ENCODE measurements around the gene MEAF6.
"Not testable (repeated sequence)": the region's sequence is repeated elsewhere in the genome, so short reads cannot be mapped to it uniquely, and the experiment has no call there.

Gene MEAF6

DNA sequence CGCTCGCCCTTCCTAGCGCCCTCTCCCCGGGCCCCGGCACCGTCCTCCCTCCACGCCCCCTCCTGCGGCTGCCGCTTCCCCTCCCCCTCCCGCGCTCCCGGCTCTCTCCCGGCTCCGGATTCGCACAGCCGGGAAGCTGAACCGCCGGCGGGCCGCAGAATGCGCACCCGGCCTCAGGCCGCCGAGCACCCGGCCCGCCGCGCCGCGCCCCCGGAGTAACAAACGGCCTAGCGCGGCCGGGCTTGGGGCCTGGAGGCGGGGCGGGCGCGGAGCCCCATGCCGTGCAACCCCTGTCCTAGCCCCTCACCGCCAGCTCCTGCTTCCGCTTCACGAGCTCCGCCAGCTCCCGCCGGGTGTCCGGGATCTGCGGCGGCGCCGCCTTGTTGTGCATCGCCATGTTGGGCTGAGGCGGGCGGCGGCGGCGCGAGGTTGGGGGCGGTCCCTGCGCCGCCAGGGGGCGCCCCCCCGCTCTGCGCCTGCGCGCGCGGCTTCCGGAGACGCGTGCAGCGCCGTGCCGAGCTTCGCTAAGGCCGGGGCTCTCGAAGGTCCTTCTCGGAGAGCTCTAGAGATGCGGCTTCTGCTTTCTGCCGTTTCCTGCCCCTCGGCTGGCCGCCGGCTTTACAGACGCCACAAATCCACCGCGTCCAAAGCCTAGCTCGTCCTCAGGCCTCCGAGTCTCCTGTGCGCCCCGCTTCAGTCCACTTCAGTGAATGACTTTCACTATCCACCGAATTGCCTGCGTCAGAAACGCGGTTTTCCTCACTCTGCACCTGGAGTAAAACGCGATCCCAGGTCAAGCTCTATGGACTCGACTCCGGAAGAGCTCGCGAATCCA is at the start of gene MEAF6:
Gene MEAF6 (minus strand): TSS at position 417 of the 835 bp plus-strand sequence. CDS start 20 bp downstream, at position 397.
- DNase-seq: peak; percentile 82

DNA sequence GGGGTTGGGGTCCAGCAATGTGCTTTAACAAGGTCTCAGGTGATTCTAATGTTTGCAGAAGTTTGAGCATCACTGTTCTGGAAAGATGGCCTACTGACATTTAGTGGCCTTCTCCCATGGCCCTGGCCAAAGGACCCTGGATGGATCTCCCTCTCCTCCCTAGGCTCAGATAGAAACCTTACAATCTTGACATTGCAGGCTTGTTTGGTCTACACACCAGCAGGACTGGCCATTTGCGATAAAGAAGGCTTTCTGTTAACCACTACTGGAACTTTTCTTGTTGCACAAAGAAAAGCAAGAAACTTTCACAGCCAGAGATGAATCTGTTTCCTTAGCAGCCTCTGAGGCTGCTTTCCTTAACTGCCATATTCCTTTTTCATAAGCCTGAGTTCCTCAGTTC is 48.4 kb upstream of the MEAF6 start:
- no peak for DNase-seq

DNA sequence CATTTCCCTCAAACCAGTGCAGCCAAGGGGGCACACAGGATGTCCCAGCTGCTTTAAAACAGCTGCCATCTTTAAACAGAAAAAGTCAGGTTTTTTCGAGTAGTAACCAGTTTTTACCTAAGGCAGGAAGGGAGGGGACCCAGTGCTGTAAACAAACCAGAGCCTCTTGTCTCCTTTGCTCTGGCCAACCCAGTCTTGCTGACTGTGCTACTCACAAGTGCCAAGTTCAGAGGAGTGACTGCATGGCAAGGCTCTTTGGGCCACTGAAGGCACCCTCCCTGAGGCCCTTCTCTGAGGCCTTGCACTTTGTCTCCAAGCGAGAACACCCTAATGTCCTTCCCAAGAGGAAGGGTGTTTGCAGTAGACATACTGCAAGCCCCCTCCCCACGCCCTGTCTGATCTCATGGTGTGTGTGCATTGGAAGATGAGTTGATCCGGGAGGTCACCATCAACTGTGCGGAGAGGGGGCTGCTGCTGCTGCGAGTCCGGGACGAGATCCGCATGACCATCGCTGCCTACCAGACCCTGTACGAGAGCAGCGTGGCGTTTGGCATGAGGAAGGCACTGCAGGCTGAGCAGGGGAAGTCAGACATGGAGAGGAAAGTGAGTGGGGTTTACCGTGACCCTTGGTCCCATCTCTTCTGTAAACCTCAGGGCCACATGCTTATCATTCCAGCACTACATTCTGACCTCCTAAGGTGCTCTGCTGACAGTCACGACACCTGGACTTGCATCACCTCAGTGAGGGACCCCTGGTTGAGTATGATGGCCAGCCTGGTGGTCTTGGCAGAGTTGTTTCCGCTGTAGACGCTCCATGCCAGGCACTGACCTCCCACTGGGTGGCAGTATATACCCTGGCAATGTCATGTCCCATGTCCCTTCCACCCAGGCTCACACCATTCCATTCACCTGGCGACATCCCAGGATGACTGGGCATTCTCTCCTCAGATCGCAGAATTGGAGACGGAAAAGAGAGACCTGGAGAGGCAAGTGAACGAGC is 46.9 kb upstream of the MEAF6 start:
- DNase-seq: no peak

DNA sequence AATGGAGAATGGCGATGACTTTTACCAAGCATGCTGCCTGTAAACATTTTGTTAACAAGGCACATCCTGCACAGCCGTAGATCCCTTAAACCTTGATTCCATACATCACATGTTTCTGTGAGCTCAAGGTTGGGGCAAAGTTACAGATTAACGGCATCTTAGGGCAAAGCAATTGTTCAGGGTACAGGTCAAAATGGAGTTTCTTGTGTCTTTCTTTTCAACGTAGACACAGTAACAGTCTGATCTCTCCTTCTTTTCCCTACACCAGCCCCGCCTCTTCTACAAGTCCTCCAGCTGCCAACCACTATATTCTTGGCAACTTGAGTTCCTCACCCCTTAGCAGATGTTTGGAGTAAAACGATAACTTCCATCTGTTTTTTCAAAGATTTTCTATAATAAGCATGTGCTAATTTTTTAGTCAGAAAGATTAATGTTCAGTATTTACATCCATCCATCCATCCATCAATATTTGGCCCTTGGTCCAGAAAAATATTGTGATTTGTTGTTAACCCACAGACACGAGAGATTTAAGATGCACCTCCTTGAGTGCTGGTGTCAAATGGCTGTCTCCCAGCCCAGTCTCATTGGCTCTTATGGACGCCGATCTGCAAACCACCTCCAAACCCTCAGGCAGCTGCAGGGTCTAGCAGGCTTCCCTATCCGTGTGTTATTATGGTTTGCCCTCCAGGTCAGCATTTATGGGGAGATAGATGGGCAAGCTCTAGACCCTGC is 46.0 kb upstream of the MEAF6 start:
- DNase-seq: no peak

DNA sequence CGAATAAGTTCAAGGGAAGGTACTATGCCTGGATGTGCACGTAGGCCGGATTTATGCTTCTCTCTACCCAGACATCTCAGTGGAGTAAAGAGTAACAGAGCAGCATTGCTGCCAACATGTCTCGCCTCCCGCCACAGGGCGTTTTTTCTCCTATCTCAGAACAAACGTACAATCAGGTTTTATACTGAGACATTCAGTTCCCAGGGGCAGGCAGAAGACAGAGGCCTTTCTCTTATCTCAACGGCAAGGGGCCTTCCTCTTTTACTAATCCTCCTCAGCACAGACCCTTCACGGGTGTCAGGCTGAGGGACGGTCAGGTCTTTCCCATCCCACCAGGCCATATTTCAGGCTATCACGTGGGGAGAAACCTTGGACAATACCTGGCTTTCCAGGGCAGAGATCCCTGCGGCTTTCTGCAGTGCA is 45.4 kb upstream of the MEAF6 start:
- DNase-seq: not testable (repeated sequence)

DNA sequence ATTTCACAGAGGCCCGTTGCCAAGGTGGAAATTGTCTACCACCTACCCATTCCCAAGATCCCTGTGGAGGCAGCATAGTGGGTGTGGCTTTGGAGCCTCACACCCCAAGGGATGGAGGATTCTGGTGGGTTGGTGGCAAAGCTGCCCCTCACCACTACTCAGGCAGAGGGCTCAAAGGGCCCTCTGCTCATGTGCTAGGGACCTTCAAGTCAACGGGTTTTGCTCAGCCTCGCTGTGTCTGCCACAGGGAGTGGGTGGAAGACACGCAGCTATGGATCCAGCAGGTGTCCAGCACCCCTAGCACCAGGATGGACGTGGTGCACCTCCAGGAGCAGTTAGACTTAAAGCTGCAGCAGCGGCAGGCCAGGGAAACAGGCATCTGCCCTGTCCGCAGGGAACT is 44.5 kb upstream of the MEAF6 start:
- DNase-seq: no peak

DNA sequence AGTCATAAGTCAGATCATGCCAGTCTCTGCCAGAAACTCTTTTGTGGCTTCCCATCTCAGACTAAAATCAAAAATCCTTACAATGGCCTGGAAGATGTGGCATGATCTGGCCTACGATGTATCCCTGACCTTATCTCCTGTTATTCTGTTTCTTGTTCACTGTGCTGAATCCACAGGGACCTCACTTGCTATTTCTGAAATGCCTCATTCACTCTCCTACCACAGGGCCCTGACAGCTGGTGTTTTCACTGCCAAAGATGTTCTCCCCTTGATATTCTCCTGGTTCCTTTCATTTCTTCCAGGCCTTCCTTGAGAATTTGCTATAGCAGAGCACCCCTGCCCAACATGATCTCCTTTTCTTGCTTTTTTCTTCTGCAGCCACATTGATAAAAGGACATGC is 43.8 kb upstream of the MEAF6 start:
- no peak for DNase-seq

DNA sequence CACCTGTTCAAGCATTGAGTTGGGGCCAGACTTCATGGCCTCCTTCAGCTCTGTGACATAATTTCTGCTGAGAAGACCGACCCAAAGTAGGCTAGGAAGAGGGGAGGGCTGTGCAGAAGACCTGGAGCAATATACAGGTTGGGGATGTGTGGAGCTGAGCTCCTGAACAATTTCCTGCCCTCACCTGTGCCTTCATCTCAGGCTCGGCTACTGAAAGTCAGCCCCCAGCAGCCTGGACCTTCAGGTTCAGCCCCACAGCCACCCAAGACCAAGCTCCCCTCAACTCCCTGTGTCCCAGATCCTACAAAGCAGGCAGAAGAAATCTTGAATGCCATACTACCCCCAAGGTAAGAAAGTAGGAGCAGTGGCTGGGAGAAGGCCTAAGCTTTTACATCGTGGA is 42.8 kb upstream of the MEAF6 start:
- DNase-seq: no peak

DNA sequence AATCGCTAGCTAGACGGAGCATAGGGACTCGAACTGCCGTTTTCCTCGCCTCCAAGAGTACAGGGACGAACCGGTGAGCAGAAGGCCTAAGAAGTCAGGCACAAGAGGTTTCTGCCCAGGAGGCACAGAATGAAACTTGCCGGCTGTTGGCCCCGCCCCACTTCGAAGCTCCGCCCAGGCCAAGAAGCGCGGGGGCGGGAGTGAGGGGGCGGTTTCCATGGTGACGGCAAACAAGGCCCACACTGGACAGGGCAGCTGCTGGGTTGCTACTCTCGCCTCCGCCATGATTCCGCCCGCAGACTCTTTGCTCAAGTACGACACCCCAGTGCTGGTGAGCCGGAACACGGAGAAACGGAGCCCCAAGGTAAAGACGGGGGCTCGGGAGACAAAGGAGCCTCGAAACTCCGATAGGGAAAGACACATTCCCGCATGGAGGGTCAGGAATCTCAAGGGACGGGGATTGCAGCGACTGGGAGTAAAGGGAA is 42.2 kb upstream of the MEAF6 start, which contains the start of gene DNALI1:
Gene DNALI1 (plus strand): TSS at position 229 of the 485 bp plus-strand sequence. CDS start 55 bp downstream, at position 284.
- peak; percentile 90 for DNase-seq

DNA sequence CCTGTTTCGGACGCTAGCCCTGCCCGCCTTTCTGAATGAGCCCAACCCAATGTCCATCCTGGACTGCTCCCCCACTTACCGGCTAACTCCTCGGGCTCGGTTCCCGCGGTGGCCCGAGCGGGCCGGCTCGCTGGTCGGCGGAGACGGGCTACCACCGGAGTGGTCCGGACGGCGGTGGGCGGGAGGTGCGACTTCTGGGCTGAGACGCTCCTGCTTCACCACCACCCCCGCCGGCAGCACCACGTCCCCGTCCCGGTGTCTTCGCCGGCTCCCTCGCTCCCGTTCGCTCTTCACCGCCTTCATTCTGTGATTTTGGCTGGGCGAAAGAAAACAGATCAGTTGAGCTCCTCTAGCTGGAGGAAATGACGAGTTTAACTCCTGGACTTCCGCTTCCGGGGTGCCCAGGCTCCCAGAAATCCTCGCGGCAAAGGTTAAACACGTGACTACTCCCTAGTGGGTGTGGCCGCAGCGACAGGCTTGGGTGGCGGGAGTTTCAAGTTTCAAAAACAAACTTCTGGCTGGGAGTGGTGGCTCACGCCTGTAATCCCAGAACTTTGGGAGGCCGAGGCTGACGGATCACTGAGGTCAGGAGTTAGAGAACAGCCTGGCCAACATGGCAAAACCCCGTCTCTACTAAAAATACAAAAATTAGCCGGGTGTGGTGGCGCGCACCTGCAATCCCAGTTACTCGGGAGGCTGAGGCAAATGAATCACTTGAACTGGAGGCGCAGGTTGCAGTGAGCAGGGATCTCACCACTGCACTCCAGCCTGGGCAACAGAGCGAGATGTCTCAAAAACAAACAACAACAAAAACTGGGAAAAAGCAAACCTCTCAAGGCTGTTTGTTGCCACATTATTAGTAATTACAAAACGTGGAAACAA is 39.6 kb upstream of the MEAF6 start, which contains the start of gene SNIP1:
Gene SNIP1 (minus strand): TSS at position 367 of the 882 bp plus-strand sequence. CDS start 64 bp downstream, at position 303.
- peak; percentile 94 for DNase-seq

DNA sequence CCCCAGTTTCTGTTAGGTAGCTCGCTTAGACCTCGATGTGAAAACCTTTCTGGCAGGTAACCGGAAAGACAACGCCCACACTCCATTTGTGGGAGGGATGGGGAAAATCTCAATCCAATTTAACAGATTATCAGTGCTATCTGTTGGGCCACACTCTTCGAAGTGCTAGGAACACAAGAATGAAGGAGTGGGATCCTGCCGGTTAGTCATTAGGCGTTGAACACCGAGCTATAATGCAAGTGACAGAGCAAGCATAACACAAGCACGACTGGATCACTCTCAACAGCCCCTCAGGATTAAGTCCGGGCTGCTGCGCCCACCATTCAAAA is 39.0 kb upstream of the MEAF6 start:
- DNase-seq: no peak

DNA sequence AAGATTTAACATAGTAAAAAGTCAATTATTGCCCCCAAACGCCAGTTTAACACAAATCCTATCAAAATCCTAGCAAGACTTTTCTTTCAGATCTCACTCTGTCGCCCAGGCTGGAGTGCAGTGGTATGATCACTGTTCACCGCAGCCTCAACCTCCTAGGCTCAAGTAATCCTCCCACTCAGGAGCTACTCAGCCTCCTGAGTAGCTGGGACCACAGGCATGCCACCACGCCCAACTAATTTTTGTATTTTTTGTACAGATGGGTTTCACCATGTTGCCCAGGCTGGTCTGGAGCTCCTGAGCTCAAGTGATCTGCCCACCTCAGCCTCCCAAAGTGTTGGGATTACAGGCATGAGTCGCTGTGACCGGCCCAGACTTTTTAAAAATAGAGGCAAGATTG is 34.8 kb upstream of the MEAF6 start:
- DNase-seq: no peak

DNA sequence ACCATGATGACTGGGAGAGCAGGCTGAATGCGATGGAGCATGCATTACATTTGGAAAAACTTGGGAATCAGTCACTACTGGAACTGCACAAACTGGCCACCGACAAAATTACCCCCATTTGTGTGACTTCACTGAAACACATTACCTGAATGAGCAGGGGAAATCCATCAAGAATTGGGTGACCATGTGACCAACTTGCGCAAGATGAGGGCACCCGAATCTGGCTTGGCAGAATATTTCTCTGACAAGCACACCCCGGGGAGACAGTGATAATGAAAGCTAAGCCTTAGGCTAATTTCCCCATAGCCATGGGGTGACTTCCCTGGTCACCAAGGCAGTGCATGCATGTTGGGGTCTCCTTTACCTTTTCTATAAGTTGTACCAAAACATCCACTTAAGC is 30.5 kb upstream of the MEAF6 start:
- DNase-seq: no peak

DNA sequence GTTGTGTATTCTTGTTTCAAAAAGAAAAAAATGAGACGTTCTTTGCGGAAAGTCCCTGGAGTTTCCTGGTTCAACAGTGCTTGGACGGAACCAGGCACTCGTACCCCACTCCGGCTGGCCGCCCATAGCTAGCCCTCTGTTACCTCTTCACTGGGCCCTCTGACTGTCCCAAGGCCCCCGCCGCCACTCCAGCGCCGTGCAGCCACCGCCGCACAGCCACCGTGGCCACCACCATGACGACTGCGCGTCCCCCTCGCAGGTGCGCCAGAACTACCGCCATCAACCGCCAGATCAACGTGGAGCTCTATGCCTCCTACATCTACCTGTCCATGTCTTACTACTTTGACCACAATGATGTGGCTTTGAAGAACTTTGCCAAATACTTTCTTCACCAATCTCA is 30.0 kb upstream of the MEAF6 start:
- no peak for DNase-seq

DNA sequence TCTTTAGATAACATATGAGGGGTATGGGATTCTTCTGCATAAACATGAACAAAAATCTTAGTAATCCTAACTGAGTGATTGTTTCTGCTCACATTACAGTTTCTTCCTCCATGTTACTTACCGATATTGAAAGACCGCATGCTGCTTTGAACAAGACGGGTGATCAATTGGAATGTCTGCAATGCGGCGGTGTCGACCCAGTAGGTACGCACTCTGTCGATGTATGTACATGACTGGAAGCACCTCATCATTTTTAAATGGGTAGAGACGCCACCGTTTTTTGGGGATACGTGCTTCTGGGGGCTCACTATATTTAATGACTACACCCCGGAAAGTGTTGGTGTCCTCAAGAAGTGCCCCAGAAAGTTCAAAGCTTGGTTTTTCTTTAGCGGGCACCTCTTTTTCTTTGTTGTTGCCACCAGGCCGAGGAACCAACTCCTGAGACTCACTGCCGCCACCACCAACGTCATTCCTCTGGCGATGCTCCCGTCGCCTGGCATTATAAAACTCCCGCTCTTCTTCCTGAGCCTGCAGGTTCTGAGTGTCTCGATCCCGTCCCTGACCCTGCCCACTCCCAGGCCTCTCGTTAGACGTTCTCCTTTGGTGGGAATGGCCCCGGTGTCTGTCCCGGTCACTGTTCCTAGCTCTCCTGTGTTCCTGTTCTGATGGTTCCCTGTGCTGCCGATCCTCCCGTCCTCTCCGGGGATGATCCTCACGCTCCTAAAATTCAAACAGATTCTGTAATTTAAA is 25.6 kb upstream of the MEAF6 start:
- no peak for DNase-seq

DNA sequence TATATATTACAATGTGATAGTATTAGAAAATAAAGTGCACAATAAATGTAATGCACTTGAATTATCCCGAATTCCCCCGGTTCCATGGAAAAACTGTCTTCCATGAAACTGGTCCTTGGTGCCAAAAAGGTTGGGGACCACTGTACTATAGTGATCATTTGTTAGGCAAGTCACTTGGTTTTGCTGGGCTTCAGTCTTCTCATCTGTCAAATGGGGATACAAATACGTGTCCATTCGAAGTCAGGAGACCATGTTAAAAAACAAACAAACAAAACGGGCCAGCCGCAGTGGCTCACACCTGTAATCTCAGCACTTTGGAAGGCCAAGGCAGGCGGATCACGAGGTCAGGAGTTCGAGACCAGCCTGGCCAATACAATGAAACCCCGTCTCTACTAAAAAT is 24.6 kb upstream of the MEAF6 start:
- not testable (repeated sequence) for DNase-seq

DNA sequence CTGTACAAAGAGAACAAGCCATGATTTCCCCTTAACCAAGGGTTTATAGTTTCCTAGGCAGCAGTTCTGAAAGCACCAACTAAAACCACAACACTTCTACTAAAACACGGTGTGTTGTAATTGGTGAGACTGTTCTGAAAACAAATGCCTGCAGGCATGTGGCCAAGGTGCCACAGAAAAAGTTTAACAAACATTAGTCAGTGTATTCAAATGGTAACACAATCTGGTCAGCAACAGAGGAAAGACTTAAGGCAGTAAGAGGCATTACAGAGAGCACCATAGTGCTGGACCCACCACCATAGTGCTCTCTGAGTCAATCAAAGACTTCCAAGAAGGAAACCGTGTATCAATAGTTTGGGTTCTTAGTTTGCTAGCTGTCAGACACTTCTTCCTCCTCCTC is 22.8 kb upstream of the MEAF6 start:
- no peak for DNase-seq

DNA sequence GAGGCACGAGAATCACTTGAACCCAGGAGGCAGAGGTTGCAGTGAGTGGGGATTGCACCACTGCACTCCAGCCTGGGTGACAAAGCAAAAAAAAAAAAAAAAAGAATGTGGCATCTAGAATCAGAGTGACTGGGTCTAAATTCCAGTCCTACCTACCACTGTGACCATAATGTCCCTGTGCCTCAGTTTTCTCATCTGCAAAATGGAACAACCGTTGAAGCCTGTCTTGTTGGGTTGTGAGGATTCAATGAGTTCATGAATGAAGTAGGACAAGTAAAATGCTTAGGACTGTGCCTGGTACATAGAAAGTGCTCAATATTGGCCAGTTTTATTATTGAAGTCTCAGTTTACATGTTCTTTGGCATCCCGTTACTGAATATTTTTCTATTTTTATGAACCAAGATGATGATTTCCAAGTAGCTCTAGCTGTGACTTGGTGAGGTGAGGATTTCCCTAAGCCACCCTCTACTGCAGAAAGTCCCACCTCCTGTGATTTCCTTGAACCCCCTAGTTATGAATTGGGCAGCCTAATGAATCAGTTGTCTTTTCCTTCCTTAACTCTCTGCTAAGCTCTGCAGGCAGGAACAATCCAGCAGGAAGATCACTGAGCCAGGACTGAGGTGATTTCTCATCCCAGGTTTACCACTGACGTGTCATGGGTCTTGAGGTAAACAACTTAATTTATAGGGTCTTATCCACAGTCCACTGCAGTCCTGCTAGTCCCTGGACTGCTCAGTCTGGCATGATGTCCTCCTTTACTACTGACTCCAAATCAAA is 18.9 kb upstream of the MEAF6 start:
- no peak for DNase-seq

DNA sequence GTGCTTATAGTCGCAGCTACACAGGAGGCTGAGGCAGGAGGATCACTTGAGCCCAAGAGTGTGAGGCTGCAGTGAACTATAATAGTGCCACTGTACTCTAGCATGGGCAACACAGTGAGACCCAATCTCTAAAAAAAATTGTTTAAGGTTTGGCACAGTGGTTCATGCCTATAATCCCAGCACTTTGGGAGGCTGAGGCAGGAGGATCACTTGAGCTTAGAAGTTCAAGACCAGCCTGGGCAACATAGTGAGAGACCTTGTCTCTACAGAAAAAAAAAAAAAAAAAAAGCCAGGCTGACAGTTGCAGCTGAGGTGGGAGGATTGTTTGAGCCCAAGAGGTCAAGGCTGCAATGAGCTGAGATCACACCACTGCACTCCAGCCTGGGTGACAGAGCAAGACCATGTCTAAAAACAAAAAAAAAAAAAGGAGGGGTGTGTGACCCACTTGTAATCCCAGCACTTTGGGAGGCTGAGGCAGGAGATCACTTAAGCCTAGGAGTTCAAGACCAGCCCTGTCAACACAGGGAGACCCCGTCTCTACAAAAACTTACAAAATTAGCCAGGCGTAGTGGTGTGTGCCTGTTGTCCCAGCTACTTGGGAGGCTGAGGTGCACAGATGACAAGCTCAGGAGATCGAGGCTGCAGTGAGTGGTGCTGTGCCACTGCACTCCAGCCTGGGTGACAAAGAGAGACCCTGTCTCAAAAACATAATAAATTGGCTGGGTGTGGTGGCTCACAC is 18.0 kb upstream of the MEAF6 start:
- DNase-seq: not testable (repeated sequence)
